Smooth muscle cell (in vitro differentiated cells): ENCODE results near the gene ASGR1. TPM values are rescaled to one million over a fixed set of nuclear protein-coding genes. Genes with fewer than 3 reads are reported as not detected.

ENCODE experiments used
- DNase-seq: peaks from one replicate; lab custom pipeline; 2025; ENCODE audit not compliant: unreplicated experiment; lab: John Stamatoyannopoulos, UW
- H2AFZ ChIP-seq: fragments of 200-600 bp; sonication (generic); 2 replicates; pipeline ENCODE4 v1.6.0; 2016; ENCODE audit warnings: antibody characterized with exemption, low read depth, mild to moderate bottlenecking
- H3F3A ChIP-seq: fragments of 200-600 bp; sonication (generic); 2 replicates; pipeline ENCODE4 v1.6.0; 2017; ENCODE audit warnings: antibody characterized with exemption, low read depth
- H3K27ac ChIP-seq: fragments of 200-600 bp; sonication (generic); 2 replicates; pipeline ENCODE4 v1.5.1; 2016; ENCODE audit warnings: low read depth, mild to moderate bottlenecking
- H3K27me3 ChIP-seq: fragments of 200-600 bp; sonication (generic); 2 replicates; pipeline ENCODE4 v1.6.1; 2016; ENCODE audit warnings: low read depth, mild to moderate bottlenecking
- H3K36me3 ChIP-seq: fragments of 200-600 bp; sonication (generic); 2 replicates; pipeline ENCODE4 v1.5.1; 2016; ENCODE audit warnings: low read depth
- H3K4me1 ChIP-seq: fragments of 200-600 bp; sonication (generic); 2 replicates; pipeline ENCODE4 v1.5.1; 2016; ENCODE audit warnings: low read depth
- H3K4me2 ChIP-seq: fragments of 200-600 bp; sonication (generic); 2 replicates; pipeline ENCODE4 v1.6.0; 2016; ENCODE audit warnings: mild to moderate bottlenecking
- H3K4me3 ChIP-seq: fragments of 200-600 bp; sonication (generic); 2 replicates; pipeline ENCODE4 v1.5.1; 2016; ENCODE audit warnings: mild to moderate bottlenecking
- H3K79me2 ChIP-seq: fragments of 200-600 bp; sonication (generic); 2 replicates; pipeline ENCODE4 v1.6.0; 2016; ENCODE audit warnings: low read depth, mild to moderate bottlenecking
- H3K9ac ChIP-seq: fragments of 200-600 bp; sonication (generic); 2 replicates; pipeline ENCODE4 v1.6.0; 2016; ENCODE audit warnings: low read depth
- H3K9me3 ChIP-seq: fragments of 200-600 bp; sonication (generic); replicated peaks from 2 replicates; pipeline ENCODE4 v1.5.1; 2016; ENCODE audit warnings: low read depth
- H4K20me1 ChIP-seq: fragments of 200-600 bp; sonication (generic); 2 replicates; pipeline ENCODE4 v1.6.0; 2016; ENCODE audit warnings: low read depth
- CTCF ChIP-seq: fragments of 200-600 bp; sonication (generic); IDR thresholded peaks from 2 replicates; pipeline ENCODE4 v1.5.1; 2017; ENCODE audit warnings: borderline replicate concordance, mild to moderate bottlenecking, antibody characterized with exemption; ENCODE audit not compliant: insufficient read depth, poor library complexity, severe bottlenecking
- WGBS: methylation state at CpG from one replicate; pipeline ENCODE4 v1.1.7; 2016; ENCODE audit warnings: low lambda C conversion rate; 5-methylcytosine and 5-hydroxymethylcytosine counted together
- polyA plus RNA-seq: library from polyadenylated mRNA; unstranded; fragments of >200 nt; fragmentation: Nextera tagmentation; extraction: Ambion mirVana; gene quantifications from 2 replicates; pipeline ENCODE4 v1.2.1, GENCODE V29; 2016
- total RNA-seq: library from RNA; depleted of rRNA; stranded (reverse); fragments of >200 nt; gene quantifications from 2 replicates; pipeline ENCODE4 v1.2.3, GENCODE V29; 2014

The ASGR1 gene
- total and polyA plus RNA-seq, 2 experiments from 2014 or later, result 1.2 to 4.2 TPM

- Histone ChIP-seq H3K4me3 (no peak overlapping the region), H3K27ac (no peak overlapping the region), H3K4me1 (peaks cover 3% of the 10 kb centered on the region), H4K20me1 (no peaks in the 10 kb centered on the region), H3K9ac (no peak overlapping the region), H3K36me3 (no peaks in the 10 kb centered on the region), H2AFZ (no peak overlapping the region), H3K4me2 (no peak overlapping the region), H3K9me3 (no peaks in the 10 kb centered on the region), H3F3A (no peaks in the 10 kb centered on the region), H3K27me3 (no peaks in the 10 kb centered on the region), H3K79me2 (no peaks in the 10 kb centered on the region)
- WGBS, result 47% methylated on average over 3 of the region's 3 CpGs
- TF ChIP-seq CTCF, result no peak
- no peak for DNase-seq
These were observed 31.4 kb downstream of the ASGR1 start for GRCh38 chr17:7147772-7148171.

GRCh38 chr17:7146115-7146514 is 33.1 kb downstream of the ASGR1 start:
- TF ChIP-seq CTCF, result no peak
- Histone ChIP-seq H3K9me3 (no peaks in the 10 kb centered on the region), H3K9ac (no peak overlapping the region), H3F3A (no peaks in the 10 kb centered on the region), H3K4me2 (no peak overlapping the region), H2AFZ (no peak overlapping the region), H3K27me3 (no peaks in the 10 kb centered on the region), H3K4me1 (peaks cover 3% of the 10 kb centered on the region), H3K4me3 (no peak overlapping the region), H3K27ac (no peak overlapping the region), H3K36me3 (no peaks in the 10 kb centered on the region), H3K79me2 (no peaks in the 10 kb centered on the region), H4K20me1 (no peaks in the 10 kb centered on the region)
- 33% methylated on average over 5 of the region's 6 CpGs for WGBS
- no peak for DNase-seq

GRCh38 chr17:7144213-7144612 is 35.0 kb downstream of the ASGR1 start:
- DNase-seq, result no peak
- 89% methylated on average over 11 of the region's 11 CpGs for WGBS
- Histone ChIP-seq H3K79me2 (no peaks in the 10 kb centered on the region), H3K4me1 (peaks cover 3% of the 10 kb centered on the region), H4K20me1 (no peaks in the 10 kb centered on the region), H3K4me2 (no peak overlapping the region), H3K27me3 (no peaks in the 10 kb centered on the region), H3K9ac (no peak overlapping the region), H2AFZ (no peak overlapping the region), H3K27ac (no peak overlapping the region), H3K36me3 (no peaks in the 10 kb centered on the region), H3K9me3 (no peaks in the 10 kb centered on the region), H3F3A (no peaks in the 10 kb centered on the region), H3K4me3 (no peak overlapping the region)
- TF ChIP-seq CTCF, result no peak

GRCh38 chr17:7141824-7142223 is 37.3 kb downstream of the ASGR1 start:
- Histone ChIP-seq H3K4me2 (no peak overlapping the region), H3K9me3 (no peaks in the 10 kb centered on the region), H4K20me1 (no peaks in the 10 kb centered on the region), H3K27me3 (no peaks in the 10 kb centered on the region), H2AFZ (no peak overlapping the region), H3K79me2 (no peaks in the 10 kb centered on the region), H3K4me3 (no peak overlapping the region), H3K27ac (peak overlapping the region; percentile 22), H3K4me1 (peaks cover 3% of the 10 kb centered on the region), H3K9ac (no peak overlapping the region), H3K36me3 (no peaks in the 10 kb centered on the region), H3F3A (no peaks in the 10 kb centered on the region)
- no peak for TF ChIP-seq CTCF
- WGBS, result 66% methylated on average over 10 of the region's 10 CpGs
- no peak for DNase-seq
